22Rv1 (cell line): ENCODE measurements around the gene ORM1.

ENCODE experiments used
- ZFX ChIP-seq: fragments of 450-650 bp; IDR thresholded peaks from 2 replicates; pipeline ENCODE4 v1.6.1; 2017; ENCODE audit warnings: antibody characterized with exemption, borderline replicate concordance
- TF ChIP-seq, protein P1 (sequence below): fragments of 450-650 bp; IDR thresholded peaks from 2 replicates; pipeline ENCODE4 v1.5.1; 2017; ENCODE audit warnings: mild to moderate bottlenecking

DNA sequence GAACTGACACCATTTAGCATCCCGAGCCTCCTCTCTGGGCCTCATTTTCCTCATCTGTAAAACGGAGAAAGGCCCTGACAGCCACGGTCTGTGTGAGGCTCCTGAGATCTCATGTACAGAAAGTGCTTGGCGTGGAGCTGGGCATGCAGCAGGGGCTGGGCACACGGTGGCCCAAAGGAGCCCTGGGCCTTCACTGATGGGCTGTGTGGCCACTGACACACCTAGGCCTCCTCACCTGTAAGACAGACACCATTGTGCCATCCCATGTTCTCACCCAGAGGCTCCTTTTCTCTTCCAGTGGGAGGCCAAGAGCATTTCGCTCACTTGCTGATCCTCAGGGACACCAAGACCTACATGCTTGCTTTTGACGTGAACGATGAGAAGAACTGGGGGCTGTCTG, 1.6 kb downstream of the ORM1 start:
- TF ChIP-seq, protein P1, sequence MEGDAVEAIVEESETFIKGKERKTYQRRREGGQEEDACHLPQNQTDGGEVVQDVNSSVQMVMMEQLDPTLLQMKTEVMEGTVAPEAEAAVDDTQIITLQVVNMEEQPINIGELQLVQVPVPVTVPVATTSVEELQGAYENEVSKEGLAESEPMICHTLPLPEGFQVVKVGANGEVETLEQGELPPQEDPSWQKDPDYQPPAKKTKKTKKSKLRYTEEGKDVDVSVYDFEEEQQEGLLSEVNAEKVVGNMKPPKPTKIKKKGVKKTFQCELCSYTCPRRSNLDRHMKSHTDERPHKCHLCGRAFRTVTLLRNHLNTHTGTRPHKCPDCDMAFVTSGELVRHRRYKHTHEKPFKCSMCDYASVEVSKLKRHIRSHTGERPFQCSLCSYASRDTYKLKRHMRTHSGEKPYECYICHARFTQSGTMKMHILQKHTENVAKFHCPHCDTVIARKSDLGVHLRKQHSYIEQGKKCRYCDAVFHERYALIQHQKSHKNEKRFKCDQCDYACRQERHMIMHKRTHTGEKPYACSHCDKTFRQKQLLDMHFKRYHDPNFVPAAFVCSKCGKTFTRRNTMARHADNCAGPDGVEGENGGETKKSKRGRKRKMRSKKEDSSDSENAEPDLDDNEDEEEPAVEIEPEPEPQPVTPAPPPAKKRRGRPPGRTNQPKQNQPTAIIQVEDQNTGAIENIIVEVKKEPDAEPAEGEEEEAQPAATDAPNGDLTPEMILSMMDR, result no peak
- no peak for TF ChIP-seq ZFX
